Ovary (tissue), 9 donors: Measurements from ENCODE around the gene TIMP2. TPM values are rescaled to one million over a fixed set of nuclear protein-coding genes. Genes with fewer than 3 reads are reported as not detected.
"Not testable (repeated sequence)": the region's sequence is repeated elsewhere in the genome, so short reads cannot be mapped to it uniquely, and the experiment has no call there.

Source experiments
- DNase-seq, 5 donors: peaks; one replicate each; pipeline ENCODE4 v3.0.0-alpha.2; 2019 to 2020
- H3K27ac ChIP-seq, 2 donors: fragments of 200-600 bp; one replicate each; pipeline versions ENCODE4 v1.5.1 to v1.8.0; 2019 to 2022
- H3K27me3 ChIP-seq: fragments of 200-600 bp; one replicate; pipeline ENCODE4 v1.8.0; 2022
- H3K36me3 ChIP-seq: fragments of 200-600 bp; sonication (generic); one replicate; pipeline ENCODE4 v1.5.1; 2019
- H3K4me1 ChIP-seq: one replicate; pipeline ENCODE4 v1.8.1; 2013; ENCODE audit warnings: mild to moderate bottlenecking, moderate library complexity; ENCODE audit not compliant: insufficient read depth
- H3K4me3 ChIP-seq: fragments of 200-600 bp; sonication (generic); one replicate; pipeline ENCODE4 v1.5.1; 2017
- H3K9me3 ChIP-seq, 2 donors: fragments of 200-600 bp in 1 of 2; sonication (generic) in 1 of 2; one replicate each; pipeline versions ENCODE4 v1.5.1 to v1.8.1; 2013 to 2019; ENCODE audit warnings: mild to moderate bottlenecking in 1 of 2, moderate library complexity in 1 of 2
- EP300 ChIP-seq: sonication (generic); formaldehyde crosslinking; IDR thresholded peaks from one replicate; pipeline ENCODE4 v1.6.1; 2017; ENCODE audit warnings: antibody characterized with exemption
- POLR2A ChIP-seq: fragments of 450-650 bp; IDR thresholded peaks from one replicate; pipeline ENCODE4 v1.6.1; 2017; ENCODE audit warnings: antibody characterized with exemption, mild to moderate bottlenecking, moderate library complexity
- WGBS, 3 donors: extraction: QIAGEN DNeasy Blood & Tissue Kit in 1 of 3; methylation state at CpG; one replicate each; pipeline versions ENCODE4 v1.1.5 to v1.1.7; 2013 to 2017; 5-methylcytosine and 5-hydroxymethylcytosine counted together
- intact Hi-C, 4 donors: fragments of 100-400 bp; cut with DNase I; formaldehyde crosslinking; loops; one replicate each; pipeline versions ENCODE4 v1.11.0 to v1.15.1; 2022 to 2023
- polyA plus RNA-seq, 2 donors: library from polyadenylated mRNA; stranded (reverse); fragments of 200-250 nt in 1 of 2; fragments of 350-450 nt in 1 of 2; fragmentation: Illumina TruSeq in 1 of 2; extraction: RNeasy Lipid Tissue Mini Kit (QIAGEN cat#74804) in 1 of 2; gene quantifications; one replicate each; pipeline ENCODE4 v1.2.3, GENCODE V29; 2013 to 2014
- total RNA-seq, 7 donors: library from RNA; depleted of rRNA in 2 of 7; stranded (reverse); fragments of >200 nt in 2 of 7; fragmentation: NEBNext Ultra II Directional in 3 of 7; extraction: Animal tissue kit (Norgen Biotek cat#: 25700) in 3 of 7; gene quantifications; one replicate each; pipeline versions ENCODE4 v1.1.0 to v1.2.4, GENCODE V29; 2016 to 2023
- TF ChIP-seq, protein P1 (sequence below), 3 donors: fragments of 450-650 bp in 2 of 3; fragments of 200-600 bp in 1 of 3; IDR thresholded peaks; one replicate each; pipeline versions ENCODE4 v1.5.1 to v1.8.0; 2016 to 2022; ENCODE audit warnings: antibody characterized with exemption in 3 of 3, mild to moderate bottlenecking in 1 of 3
- donor health status: DM: no; HTN: no; CAD: no; lungs with moderate emphysema.
- donor health status: DM: no; HTN: no; CAD: no.
- donor health status: Bipolar disorder and iron deficiency.
- donor health status: DM: yes; HTN: yes; CAD: no.
- donor health status: DM: no; HTN: no; CAD: no.
- donor health status: DM: yes; HTN: yes; CAD: no.

The TIMP2 gene
- total and polyA plus RNA-seq, 9 donors: 221 to 1,422 (median 693) TPM

DNA sequence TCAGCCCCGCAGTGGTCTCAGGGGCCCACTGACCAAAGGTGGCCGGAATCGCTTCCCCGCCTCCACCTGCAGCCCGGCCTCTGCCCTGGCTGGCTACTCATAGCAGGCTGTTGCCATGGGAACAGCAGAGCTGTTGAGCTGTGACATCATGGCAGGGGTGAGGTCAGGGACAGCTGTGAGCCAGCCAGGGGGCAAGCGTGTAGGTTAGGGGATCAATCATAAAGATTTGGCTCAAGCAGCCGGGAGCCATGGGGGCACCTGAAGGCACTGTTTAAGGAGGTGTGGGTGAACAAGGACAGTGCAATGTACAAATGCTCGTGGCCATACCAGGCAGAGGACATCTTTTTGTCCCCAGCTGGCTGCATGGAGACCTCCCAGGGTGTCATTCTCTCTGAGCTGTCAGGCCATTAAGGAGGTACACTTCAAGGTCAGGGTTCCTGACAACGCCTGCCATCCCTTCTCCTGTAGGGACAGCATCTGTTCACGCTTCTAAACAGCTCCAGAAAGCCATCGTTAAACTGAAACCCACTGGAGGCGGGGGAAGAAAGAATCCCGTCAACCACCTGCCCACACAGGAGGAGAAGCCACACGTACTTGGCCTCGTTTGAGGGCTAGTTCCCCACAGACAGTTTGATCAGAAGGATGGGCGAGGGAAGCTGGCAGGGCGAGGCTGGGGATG lies 21.9 kb downstream of the TIMP2 start, which contains the start of gene CEP295NL:
Gene CEP295NL, minus strand, starts transcription at position 101 of the 679 bp plus-strand sequence. CDS start 1,373 bp downstream, outside the sequence.
- TF ChIP-seq POLR2A (no peak), EP300 (no peak)
- TF ChIP-seq, protein P1, sequence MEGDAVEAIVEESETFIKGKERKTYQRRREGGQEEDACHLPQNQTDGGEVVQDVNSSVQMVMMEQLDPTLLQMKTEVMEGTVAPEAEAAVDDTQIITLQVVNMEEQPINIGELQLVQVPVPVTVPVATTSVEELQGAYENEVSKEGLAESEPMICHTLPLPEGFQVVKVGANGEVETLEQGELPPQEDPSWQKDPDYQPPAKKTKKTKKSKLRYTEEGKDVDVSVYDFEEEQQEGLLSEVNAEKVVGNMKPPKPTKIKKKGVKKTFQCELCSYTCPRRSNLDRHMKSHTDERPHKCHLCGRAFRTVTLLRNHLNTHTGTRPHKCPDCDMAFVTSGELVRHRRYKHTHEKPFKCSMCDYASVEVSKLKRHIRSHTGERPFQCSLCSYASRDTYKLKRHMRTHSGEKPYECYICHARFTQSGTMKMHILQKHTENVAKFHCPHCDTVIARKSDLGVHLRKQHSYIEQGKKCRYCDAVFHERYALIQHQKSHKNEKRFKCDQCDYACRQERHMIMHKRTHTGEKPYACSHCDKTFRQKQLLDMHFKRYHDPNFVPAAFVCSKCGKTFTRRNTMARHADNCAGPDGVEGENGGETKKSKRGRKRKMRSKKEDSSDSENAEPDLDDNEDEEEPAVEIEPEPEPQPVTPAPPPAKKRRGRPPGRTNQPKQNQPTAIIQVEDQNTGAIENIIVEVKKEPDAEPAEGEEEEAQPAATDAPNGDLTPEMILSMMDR (IDR thresholded peaks at IDR 0.05): no peak
- Histone ChIP-seq H3K4me1 (peaks cover 23% of the 10 kb centered on the region), H3K27me3 (no peaks in the 10 kb centered on the region), H3K27ac (peak within 1 kb of the TSS in 1 of 2 donors; percentile 47), H3K9me3 (no peaks in the 10 kb centered on the region), H3K36me3 (no peaks in the 10 kb centered on the region), H3K4me3 (no peak within 1 kb of the TSS)
- no peak for DNase-seq
- WGBS, 3 donors: 65 to 67% (median 67%) methylated on average over 17 of the region's 17 CpGs
- intact Hi-C loops: no loop called here

DNA sequence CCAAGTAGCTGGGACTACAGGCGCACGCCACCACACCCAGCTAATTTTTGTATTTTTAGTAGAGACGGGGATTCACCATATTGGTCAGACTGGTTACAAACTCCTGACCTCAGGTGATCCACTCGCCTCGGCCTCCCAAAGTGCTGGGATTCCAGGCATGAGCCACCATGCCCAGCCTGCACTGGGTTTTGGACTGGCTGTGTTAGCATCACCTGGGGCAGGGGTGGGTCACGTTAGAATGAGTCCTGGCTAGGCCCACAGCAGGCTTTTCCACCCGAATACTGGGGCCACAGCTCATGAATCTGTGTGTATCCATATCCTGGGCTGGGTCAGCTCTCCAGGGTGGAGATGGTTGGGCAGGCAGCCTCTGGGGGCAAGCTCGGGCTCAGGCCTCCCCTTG lies 23.0 kb downstream of the TIMP2 start:
- H3K4me3 ChIP-seq, H3K9me3 ChIP-seq, H3K27ac ChIP-seq, H3K36me3 ChIP-seq, intact Hi-C loops, H3K27me3 ChIP-seq, DNase-seq: not testable (repeated sequence)
- H3K4me1 ChIP-seq: peaks cover 24% of the 10 kb centered on the region
- WGBS, 3 donors: 89 to 93% (median 89%) methylated on average over 8 of the region's 8 CpGs

DNA sequence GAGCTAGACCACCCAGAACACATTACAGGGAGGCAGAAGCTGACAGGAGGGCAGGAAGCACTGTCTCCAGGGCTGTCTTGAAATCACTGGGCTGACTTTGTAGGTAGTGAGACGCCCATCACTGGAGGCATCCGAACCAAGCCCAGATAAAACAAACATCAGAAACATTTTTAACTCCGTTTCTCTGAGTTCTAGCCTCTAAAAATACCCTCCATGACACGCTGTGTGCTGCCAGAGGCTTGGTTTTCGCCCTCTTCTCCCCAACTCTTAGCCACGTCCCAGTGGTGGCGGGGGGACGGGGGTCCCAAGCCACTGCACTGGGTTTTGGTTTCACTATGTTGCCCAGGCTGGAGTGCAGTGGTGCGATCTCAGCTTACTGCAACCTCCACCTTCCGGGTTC lies 23.4 kb downstream of the TIMP2 start:
- intact Hi-C loops: no loop called here
- Histone ChIP-seq H3K27ac (no peak overlapping the region), H3K9me3 (no peaks in the 10 kb centered on the region), H3K4me3 (no peak overlapping the region), H3K4me1 (peaks cover 28% of the 10 kb centered on the region), H3K36me3 (no peaks in the 10 kb centered on the region), H3K27me3 (no peaks in the 10 kb centered on the region)
- no peak for DNase-seq
- TF ChIP-seq, protein P1 (IDR thresholded peaks at IDR 0.05): no peak
- no peak for TF ChIP-seq POLR2A
- no peak for TF ChIP-seq EP300
- 91 to 93% (median 92%) methylated on average over 10 of the region's 10 CpGs for WGBS, 3 donors

DNA sequence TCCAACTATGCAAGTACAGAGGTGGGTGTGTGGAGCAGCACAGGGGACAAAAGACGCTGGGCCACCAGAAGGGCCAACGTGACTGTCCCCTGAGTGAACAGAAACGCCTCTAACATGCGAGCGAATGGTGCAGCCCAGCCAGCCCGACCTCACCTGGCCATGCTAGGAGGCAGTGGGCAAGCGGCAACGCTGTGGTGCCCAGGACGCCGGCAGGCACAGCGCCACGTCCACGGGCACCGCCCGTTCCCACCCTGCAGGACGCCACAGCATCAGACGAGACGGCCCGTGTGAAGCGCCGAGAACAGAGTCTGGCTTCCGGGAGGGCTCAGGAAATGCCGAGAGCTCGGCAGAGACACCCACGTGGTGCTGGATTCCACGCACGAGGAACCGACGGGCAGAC lies 24.4 kb downstream of the TIMP2 start:
- Histone ChIP-seq H3K4me3 (no peak overlapping the region), H3K27me3 (no peaks in the 10 kb centered on the region), H3K4me1 (peaks cover 37% of the 10 kb centered on the region), H3K36me3 (no peaks in the 10 kb centered on the region), H3K9me3 (no peaks in the 10 kb centered on the region), H3K27ac (no peak overlapping the region)
- intact Hi-C loops: no loop called here
- no peak for DNase-seq
- 76 to 87% (median 85%) methylated on average over 29 of the region's 29 CpGs for WGBS, 3 donors
- TF ChIP-seq EP300: no peak
- TF ChIP-seq, protein P1 (IDR thresholded peaks at IDR 0.05): no peak
- TF ChIP-seq POLR2A: no peak
